LHCN-M2 (cell line): ENCODE measurements around the gene SLC35E2B. TPM values are rescaled to one million over a fixed set of nuclear protein-coding genes. Genes with fewer than 3 reads are reported as not detected.

Experiments
- DNase-seq: peaks from one replicate; pipeline ENCODE4 v3.0.0-alpha.2; 2012; ENCODE audit warnings: low read depth
- total RNA-seq: library from RNA; depleted of rRNA; stranded (reverse); fragments of >200 nt; gene quantifications from 2 replicates; pipeline ENCODE4 v1.2.3, GENCODE V29; 2014; rRNA removed

Gene SLC35E2B
- total RNA-seq, 1 experiment from 2014 or later, result 23.9 TPM

DNA sequence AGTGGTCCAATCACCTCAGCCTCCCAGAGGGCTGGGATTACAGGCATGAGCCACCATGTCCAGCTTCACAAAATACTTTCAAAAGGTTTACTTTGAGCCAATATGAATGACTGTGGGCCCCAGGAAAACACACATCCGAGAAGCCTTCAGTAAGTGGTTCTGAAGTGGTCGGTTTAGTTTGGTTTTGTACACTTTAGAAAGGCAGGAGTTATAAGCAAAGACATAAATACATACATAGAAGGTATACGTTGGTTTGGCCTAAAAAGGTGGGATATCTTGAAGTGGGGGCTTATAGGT lies 80.5 kb downstream of the SLC35E2B start:
- no peak for DNase-seq

DNA sequence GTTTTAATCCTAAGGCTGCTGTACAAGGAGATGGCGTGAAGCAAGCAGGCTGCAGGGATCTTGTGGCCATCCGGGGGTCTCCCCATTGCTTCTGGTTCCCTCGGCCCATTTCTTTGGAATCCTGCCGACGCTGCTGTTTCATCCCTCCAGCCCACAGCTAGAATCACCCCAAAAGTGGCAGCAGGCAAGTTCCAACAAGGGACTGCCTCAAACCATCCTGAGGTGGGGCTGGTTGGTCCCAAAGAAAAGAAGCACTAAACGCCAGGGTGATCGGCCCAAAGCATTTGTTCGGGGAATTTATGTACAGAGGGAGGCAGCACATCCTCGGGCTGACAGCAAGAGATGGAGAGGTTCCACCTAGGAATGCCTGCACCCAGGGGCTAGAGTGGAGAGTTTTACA lies 81.8 kb downstream of the SLC35E2B start:
- no peak for DNase-seq

DNA sequence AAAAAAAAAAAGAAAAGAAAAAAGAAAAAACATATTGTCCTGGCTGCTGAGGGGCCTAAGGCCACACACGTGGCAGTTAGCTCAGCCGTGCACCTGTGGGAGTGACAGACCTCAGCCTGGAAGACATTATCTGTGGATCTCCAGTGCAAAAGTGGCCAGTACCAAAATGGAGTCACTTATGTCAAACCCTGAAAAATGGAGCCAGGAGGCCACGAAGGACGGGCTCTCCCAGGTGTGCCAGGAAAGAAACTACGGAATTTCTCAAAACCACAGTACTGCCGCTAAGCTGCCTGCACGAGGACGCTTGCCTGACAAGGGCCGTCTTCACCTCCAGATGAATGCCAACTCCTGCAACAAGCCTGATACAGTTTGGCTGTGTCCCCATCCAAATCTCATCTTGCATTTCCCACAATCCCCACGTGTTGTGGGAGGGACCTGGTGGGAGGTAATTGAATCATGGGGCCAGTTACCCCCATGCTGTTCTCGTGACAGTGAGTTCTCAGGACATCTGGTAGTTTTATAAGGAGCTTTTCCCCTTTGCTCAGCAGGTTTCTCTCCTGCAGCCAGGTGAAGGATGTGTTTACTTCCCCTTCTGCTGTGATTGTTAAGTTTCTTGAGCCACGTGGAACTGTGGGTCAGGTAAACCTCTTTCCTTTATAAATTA lies 82.6 kb downstream of the SLC35E2B start:
- DNase-seq, result no peak

Other genes starting within 250 kb of the SLC35E2B start
- not detected in 2 replicates for gene ATAD3C, start 243.1 kb downstream of the SLC35E2B start, total RNA-seq
- 29.2 and 38.7 TPM in 2 replicates for gene ATAD3B, start 221.0 kb downstream of the SLC35E2B start, total RNA-seq
- gene ATAD3A, start 180.6 kb downstream of the SLC35E2B start, total RNA-seq, result 65.0 and 67.9 TPM in 2 replicates
- gene TMEM240, start 152.2 kb downstream of the SLC35E2B start, total RNA-seq, result 0.63 and 0.83 TPM in 2 replicates
- gene SSU72, start 117.9 kb downstream of the SLC35E2B start, total RNA-seq, result 72.5 and 80.6 TPM in 2 replicates
- gene FNDC10, start 92.7 kb downstream of the SLC35E2B start, total RNA-seq, result 3.3 and 5.9 TPM in 2 replicates
- 43.6 and 63.4 TPM in 2 replicates for gene MIB2, start 77.3 kb downstream of the SLC35E2B start, total RNA-seq
- 0.34 and 0.38 TPM in 2 replicates for gene MMP23B, start 60.6 kb downstream of the SLC35E2B start, total RNA-seq
- gene CDK11B, start 33.8 kb downstream of the SLC35E2B start, total RNA-seq, result 14.2 and 19.6 TPM in 2 replicates
- gene CDK11A, start 31.6 kb upstream of the SLC35E2B start, total RNA-seq, result 9.1 and 12.8 TPM in 2 replicates
- gene NADK, start 85.7 kb upstream of the SLC35E2B start, total RNA-seq, result 56.4 and 61.7 TPM in 2 replicates
- gene GNB1, start 198.3 kb upstream of the SLC35E2B start, total RNA-seq, result 81.9 and 99.8 TPM in 2 replicates
- gene CALML6, start 222.5 kb upstream of the SLC35E2B start, total RNA-seq, result 0.11 TPM in 1 of 2 replicates, not detected in the other
- gene TMEM52, start 226.5 kb upstream of the SLC35E2B start, total RNA-seq, result 0.52 and 0.64 TPM in 2 replicates